Endodermal cell (in vitro differentiated cells): Measurements from ENCODE around the gene DDX41. TPM values are rescaled to one million over a fixed set of nuclear protein-coding genes. Genes with fewer than 3 reads are reported as not detected.
"Not testable (repeated sequence)": the region's sequence is repeated elsewhere in the genome, so short reads cannot be mapped to it uniquely, and the experiment has no call there.

Source experiments
- DNase-seq: peaks from one replicate; pipeline ENCODE4 v3.0.0-alpha.2; 2017
- H3K27ac ChIP-seq: 2 replicates; pipeline ENCODE4 v1.5.1; 2013; ENCODE audit warnings: mild to moderate bottlenecking, low read depth, low read length, moderate library complexity
- H3K27me3 ChIP-seq: 2 replicates; pipeline ENCODE4 v1.6.1; 2013; ENCODE audit warnings: mild to moderate bottlenecking, low read length, moderate library complexity; ENCODE audit not compliant: insufficient read depth, control insufficient read depth, poor library complexity, severe bottlenecking
- H3K36me3 ChIP-seq: 2 replicates; pipeline ENCODE4 v1.7.0; 2013; ENCODE audit warnings: mild to moderate bottlenecking, low read length, moderate library complexity; ENCODE audit not compliant: control insufficient read depth, insufficient read depth
- H3K4me1 ChIP-seq: one replicate; pipeline ENCODE4 v1.7.0; 2013; ENCODE audit warnings: low read length; ENCODE audit not compliant: control insufficient read depth, insufficient read depth
- H3K4me3 ChIP-seq: 2 replicates; pipeline ENCODE4 v1.5.1; 2013; ENCODE audit warnings: mild to moderate bottlenecking, low read length, moderate library complexity
- H3K9ac ChIP-seq: 2 replicates; pipeline ENCODE4 v1.6.1; 2013; ENCODE audit warnings: mild to moderate bottlenecking, low read length, moderate library complexity; ENCODE audit not compliant: poor library complexity, severe bottlenecking; ENCODE audit errors: extremely low read depth
- H3K9me3 ChIP-seq: 2 replicates; pipeline ENCODE4 v1.6.1; 2013; ENCODE audit warnings: mild to moderate bottlenecking, low read length, moderate library complexity; ENCODE audit not compliant: control insufficient read depth
- H3K27ac Mint-ChIP-seq: 2 replicates; pipeline ENCODE4 v1.8.0; 2020; ENCODE audit warnings: mixed read lengths
- H3K27me3 Mint-ChIP-seq: 2 replicates; pipeline ENCODE4 v1.8.0; 2021; ENCODE audit warnings: mild to moderate bottlenecking, mixed read lengths; ENCODE audit not compliant: insufficient read depth
- H3K36me3 Mint-ChIP-seq: 2 replicates; pipeline ENCODE4 v1.8.0; 2020; ENCODE audit warnings: low read depth, mixed read lengths
- H3K4me1 Mint-ChIP-seq: 2 replicates; pipeline ENCODE4 v1.8.0; 2020; ENCODE audit warnings: mixed read lengths
- H3K4me3 Mint-ChIP-seq: 2 replicates; pipeline ENCODE4 v1.8.0; 2020; ENCODE audit warnings: mild to moderate bottlenecking, moderate library complexity, mixed read lengths
- H3K9me3 Mint-ChIP-seq: 2 replicates; pipeline ENCODE4 v1.8.0; 2020; ENCODE audit warnings: mild to moderate bottlenecking, mixed read lengths
- WGBS, 2 experiments: methylation state at CpG; one replicate each; pipeline versions ENCODE4 v1.1.5 to v1.1.7; 2013; ENCODE audit warnings: missing lambda C conversion rate in 2 of 2, mixed read lengths in 1 of 2; ENCODE audit not compliant: insufficient coverage in 1 of 2, insufficient read length in 1 of 2; 5-methylcytosine and 5-hydroxymethylcytosine counted together
- total RNA-seq, 2 donors: library from RNA; stranded (reverse); fragmentation: NEBNext Ultra II Directional in 1 of 2; extraction: Animal tissue kit (Norgen Biotek cat#: 25700) in 1 of 2; gene quantifications; 2 replicates in 1 of 2; 3 replicates in 1 of 2; pipeline ENCODE4 v1.2.1, GENCODE V29; 2021
- TF ChIP-seq, protein P1 (sequence below): fragments of 200-600 bp; sonication (generic); conservative IDR thresholded peaks from 2 replicates; pipeline ENCODE4 v1.5.0; 2021; ENCODE audit warnings: antibody characterized with exemption, mild to moderate bottlenecking

DDX41 gene
- total RNA-seq, 2 donors from 2014 or later, result 115 TPM

DNA sequence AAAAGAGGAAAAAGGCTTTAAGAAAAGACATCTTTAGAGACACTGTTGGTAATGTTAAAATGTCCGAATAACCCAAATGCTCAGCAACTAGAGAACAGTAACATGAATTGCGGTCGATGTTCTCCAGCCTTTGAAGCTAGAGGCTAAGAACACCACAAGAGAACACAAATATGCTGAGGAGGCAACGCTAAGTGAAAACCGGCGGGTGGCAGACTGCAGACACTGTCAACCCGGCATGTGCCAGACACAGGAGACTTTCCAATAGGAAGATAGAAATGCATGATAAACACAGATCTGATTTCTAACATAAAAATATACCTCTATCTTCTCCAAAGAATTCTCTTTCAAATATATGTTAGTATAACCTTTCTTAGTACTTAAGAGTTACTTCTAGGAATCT lies 18.4 kb upstream of the DDX41 start:
- peaks cover 65% of the 10 kb centered on the region for H3K36me3 Mint-ChIP-seq
- TF ChIP-seq, protein P1, sequence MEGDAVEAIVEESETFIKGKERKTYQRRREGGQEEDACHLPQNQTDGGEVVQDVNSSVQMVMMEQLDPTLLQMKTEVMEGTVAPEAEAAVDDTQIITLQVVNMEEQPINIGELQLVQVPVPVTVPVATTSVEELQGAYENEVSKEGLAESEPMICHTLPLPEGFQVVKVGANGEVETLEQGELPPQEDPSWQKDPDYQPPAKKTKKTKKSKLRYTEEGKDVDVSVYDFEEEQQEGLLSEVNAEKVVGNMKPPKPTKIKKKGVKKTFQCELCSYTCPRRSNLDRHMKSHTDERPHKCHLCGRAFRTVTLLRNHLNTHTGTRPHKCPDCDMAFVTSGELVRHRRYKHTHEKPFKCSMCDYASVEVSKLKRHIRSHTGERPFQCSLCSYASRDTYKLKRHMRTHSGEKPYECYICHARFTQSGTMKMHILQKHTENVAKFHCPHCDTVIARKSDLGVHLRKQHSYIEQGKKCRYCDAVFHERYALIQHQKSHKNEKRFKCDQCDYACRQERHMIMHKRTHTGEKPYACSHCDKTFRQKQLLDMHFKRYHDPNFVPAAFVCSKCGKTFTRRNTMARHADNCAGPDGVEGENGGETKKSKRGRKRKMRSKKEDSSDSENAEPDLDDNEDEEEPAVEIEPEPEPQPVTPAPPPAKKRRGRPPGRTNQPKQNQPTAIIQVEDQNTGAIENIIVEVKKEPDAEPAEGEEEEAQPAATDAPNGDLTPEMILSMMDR, result no peak
- no peak overlapping the region for H3K4me3 ChIP-seq
- H3K9me3 ChIP-seq, result no peaks in the 10 kb centered on the region
- H3K27ac Mint-ChIP-seq, result no peak overlapping the region
- H3K4me1 ChIP-seq, result no peaks in the 10 kb centered on the region
- H3K9me3 Mint-ChIP-seq, result no peaks in the 10 kb centered on the region
- H3K36me3 ChIP-seq, result peaks cover 89% of the 10 kb centered on the region
- 86 to 91% methylated on average over 6 to 7 of the region's 7 CpGs for WGBS, 2 experiments
- no peak for DNase-seq
- no peak overlapping the region for H3K9ac ChIP-seq
- H3K27me3 ChIP-seq, result no peaks in the 10 kb centered on the region
- no peaks in the 10 kb centered on the region for H3K4me1 Mint-ChIP-seq
- H3K4me3 Mint-ChIP-seq, result no peak overlapping the region
- H3K27ac ChIP-seq, result no peak overlapping the region
- H3K27me3 Mint-ChIP-seq, result no peaks in the 10 kb centered on the region

DNA sequence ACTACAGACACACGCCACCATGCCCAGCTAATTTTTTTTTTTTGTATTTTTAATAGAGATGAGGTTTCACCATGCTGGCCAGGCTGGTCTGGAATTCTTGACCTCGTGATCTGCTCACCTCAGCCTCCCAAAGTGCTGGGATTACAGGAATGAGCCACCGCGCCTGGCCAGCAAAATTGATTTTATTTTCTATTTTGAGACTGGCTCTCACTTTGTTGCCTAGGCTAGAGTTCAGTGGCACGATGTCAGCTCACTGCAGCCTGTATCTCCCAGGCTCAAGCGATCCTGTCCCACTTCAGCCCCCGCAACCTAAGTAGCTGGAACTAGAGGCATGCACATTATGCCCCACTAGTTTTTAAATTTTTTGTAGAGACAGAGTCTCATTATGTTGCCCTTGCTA lies 17.7 kb upstream of the DDX41 start:
- H3K9me3 ChIP-seq, DNase-seq, H3K4me1 ChIP-seq, H3K27me3 ChIP-seq, H3K9me3 Mint-ChIP-seq, H3K4me3 ChIP-seq, H3K27ac ChIP-seq, H3K27me3 Mint-ChIP-seq, H3K4me3 Mint-ChIP-seq, H3K4me1 Mint-ChIP-seq, H3K27ac Mint-ChIP-seq, H3K9ac ChIP-seq: not testable (repeated sequence)
- 95 to 96% methylated on average over 5 to 7 of the region's 7 CpGs for WGBS, 2 experiments
- H3K36me3 Mint-ChIP-seq, result peaks cover 65% of the 10 kb centered on the region
- peaks cover 91% of the 10 kb centered on the region for H3K36me3 ChIP-seq

DNA sequence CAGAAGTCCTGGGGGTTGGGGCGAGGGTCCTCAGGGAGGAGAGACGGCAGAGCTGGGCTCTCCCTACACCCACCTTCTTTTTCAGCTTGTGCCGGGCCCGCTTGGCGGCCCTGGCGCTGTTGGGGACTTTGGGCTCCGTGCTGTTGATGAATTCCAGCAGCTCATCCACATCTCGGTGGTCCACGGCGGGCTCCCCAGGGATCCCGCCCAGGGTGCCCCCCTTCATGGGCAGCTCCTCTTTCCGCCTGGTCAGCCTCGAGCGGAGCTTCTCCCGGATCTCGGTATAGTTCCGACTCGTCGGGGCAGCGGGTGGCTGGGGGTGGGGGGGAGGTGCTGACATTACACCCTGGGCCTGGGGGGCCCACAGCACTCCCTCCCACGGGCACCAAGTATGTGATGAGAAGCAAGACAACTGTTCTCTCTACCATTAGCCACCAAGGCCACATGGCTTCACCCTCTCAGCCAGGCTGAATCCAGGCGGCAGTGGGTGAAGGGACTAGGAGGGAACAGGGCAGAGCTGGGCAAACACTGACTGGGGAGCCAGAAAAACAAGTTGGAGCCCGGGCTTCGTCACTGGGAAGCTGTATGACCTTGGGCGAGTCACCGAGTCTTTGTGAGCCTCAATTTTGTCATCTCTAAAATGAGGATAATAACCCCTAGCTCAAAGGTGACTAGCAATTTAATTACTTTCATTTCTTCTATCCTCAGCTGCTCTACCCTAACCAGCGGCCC lies 14.6 kb upstream of the DDX41 start:
- no peaks in the 10 kb centered on the region for H3K9me3 Mint-ChIP-seq
- H3K36me3 Mint-ChIP-seq, result peaks cover 47% of the 10 kb centered on the region
- WGBS, 2 experiments, result 95 to 96% methylated on average over 16 to 27 of the region's 27 CpGs

More for the DNA sequence above, 14.6 kb upstream of the DDX41 start:
- no peaks in the 10 kb centered on the region for H3K4me1 Mint-ChIP-seq
- TF ChIP-seq, protein P1, result no peak
- Histone ChIP-seq H3K36me3 (peaks cover 92% of the 10 kb centered on the region), H3K27ac (no peak overlapping the region), H3K4me1 (no peaks in the 10 kb centered on the region), H3K9ac (no peak overlapping the region), H3K9me3 (no peaks in the 10 kb centered on the region), H3K27me3 (no peaks in the 10 kb centered on the region), H3K4me3 (no peak overlapping the region)
- H3K27ac Mint-ChIP-seq, result peak overlapping the region; percentile 22
- no peak for DNase-seq
- H3K27me3 Mint-ChIP-seq, result no peaks in the 10 kb centered on the region
- no peak overlapping the region for H3K4me3 Mint-ChIP-seq
